VCaP (cell line): ENCODE measurements around the gene DNMT3B.
A peak's percentile ranks its signal among the peaks of the same experiment; 100 is the strongest.

Experiments
- H3K27ac ChIP-seq: fragments of 450-650 bp; 2 replicates; pipeline ENCODE4 v1.5.1; 2017
- TF ChIP-seq, protein P1 (sequence below): fragments of 450-650 bp; conservative IDR thresholded peaks from 2 replicates; pipeline ENCODE4 v1.5.1; 2017; ENCODE audit warnings: mild to moderate bottlenecking, moderate library complexity

Gene DNMT3B

DNA sequence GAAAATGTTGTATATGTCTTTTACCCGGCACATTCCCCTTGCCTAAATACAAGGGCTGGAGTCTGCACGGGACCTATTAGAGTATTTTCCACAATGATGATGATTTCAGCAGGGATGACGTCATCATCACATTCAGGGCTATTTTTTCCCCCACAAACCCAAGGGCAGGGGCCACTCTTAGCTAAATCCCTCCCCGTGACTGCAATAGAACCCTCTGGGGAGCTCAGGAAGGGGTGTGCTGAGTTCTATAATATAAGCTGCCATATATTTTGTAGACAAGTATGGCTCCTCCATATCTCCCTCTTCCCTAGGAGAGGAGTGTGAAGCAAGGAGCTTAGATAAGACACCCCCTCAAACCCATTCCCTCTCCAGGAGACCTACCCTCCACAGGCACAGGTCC is 46.3 kb downstream of the DNMT3B start:
- no peak overlapping the region for H3K27ac ChIP-seq
- TF ChIP-seq, protein P1, sequence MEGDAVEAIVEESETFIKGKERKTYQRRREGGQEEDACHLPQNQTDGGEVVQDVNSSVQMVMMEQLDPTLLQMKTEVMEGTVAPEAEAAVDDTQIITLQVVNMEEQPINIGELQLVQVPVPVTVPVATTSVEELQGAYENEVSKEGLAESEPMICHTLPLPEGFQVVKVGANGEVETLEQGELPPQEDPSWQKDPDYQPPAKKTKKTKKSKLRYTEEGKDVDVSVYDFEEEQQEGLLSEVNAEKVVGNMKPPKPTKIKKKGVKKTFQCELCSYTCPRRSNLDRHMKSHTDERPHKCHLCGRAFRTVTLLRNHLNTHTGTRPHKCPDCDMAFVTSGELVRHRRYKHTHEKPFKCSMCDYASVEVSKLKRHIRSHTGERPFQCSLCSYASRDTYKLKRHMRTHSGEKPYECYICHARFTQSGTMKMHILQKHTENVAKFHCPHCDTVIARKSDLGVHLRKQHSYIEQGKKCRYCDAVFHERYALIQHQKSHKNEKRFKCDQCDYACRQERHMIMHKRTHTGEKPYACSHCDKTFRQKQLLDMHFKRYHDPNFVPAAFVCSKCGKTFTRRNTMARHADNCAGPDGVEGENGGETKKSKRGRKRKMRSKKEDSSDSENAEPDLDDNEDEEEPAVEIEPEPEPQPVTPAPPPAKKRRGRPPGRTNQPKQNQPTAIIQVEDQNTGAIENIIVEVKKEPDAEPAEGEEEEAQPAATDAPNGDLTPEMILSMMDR = no peak

DNA sequence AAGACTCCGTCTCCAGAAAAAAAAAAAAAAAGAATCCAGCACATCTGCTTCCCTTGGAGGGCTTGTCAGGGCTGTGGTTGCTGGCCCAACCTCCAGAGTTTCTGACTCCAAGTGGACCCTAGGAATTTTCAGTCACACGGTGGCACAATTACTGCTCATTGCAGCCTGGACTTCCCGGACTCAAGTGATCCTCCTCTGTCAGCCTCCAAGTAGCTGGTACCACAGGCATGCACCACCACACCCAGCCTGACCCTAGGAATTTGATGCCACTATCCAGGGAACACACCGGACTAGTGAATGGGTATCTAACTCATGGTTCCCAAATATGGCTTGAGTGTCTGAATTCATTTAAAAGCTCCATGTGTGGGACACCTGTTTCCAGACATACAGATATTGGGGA is 47.7 kb downstream of the DNMT3B start:
- TF ChIP-seq, protein P1 = no peak
- no peak overlapping the region for H3K27ac ChIP-seq

DNA sequence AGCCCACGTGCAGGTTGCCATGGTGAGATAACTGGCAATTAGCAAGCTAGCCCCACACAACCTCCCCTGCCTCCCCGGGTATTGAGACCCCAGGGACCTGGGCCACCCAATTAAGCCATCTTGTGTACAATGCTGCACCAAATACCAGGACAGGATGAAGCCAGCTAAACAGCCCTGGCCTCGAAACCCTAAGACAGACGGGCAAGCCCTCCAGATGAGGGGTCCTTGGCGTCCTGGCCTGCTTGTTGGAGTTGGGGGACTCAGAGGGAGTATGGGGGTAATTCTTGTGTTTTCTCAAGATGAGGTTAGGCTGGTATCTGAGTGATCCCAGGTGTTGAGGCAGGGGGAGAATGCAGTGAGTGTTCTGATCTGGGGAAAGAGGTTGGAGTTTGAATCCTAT is 48.8 kb downstream of the DNMT3B start:
- TF ChIP-seq, protein P1 = no peak
- H3K27ac ChIP-seq = no peak overlapping the region

DNA sequence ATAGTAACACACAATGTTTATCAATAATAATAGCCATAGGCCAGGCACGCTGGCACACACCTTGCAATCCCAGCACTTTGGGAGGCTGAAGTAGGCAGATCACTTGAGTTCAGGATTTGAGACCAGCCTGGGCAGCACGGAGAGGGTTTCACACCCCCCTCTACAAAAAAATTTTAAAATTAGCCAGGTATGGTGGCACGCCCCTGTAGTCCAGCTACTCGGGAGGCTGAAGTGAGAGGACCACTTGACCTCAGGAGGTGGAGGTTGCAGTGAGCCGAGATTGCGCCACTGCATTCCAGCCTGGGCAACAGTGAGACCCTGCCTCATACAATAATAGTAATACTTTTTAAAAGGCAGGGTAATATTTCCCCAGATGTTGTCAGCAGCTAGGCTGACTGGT is 49.7 kb downstream of the DNMT3B start:
- TF ChIP-seq, protein P1 = no peak
- H3K27ac ChIP-seq = no peak overlapping the region

DNA sequence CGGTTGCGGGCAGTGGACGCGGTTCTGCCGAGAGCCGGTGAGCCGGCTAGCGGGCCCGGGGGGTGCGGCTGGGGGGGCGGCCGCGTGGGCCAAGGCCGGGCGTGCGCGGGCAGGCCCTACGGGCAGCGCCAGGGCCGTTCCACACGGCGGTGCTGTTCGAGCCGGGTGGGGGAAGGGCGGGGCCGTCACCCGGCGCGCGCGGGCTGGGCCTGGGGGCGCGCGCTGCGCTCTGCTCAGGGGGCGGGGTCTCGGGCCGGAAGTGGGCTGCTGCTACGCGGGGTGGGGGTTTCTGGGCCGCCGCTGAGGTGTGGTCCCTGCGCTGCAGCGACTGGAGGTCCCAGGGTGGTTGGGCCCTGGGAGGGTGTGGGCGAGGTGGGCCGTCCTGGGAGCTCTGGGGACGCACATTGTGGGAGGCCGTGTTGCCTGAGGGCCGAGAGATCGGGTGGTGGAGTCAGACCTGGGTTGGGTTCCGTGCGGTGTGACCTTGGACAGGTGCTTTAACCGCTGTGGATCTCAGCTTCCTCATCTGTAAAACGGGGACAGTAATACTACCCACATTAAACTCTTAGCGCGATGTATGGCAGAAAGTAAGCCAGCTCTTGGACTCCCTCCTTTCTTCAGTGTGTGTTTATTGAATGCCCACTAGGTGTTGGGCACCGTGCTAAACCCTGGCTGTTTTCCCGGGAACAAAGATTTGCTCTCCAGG is 58.0 kb downstream of the DNMT3B start:
- TF ChIP-seq, protein P1 = no peak
- H3K27ac ChIP-seq = peak overlapping the region; percentile 86

DNA sequence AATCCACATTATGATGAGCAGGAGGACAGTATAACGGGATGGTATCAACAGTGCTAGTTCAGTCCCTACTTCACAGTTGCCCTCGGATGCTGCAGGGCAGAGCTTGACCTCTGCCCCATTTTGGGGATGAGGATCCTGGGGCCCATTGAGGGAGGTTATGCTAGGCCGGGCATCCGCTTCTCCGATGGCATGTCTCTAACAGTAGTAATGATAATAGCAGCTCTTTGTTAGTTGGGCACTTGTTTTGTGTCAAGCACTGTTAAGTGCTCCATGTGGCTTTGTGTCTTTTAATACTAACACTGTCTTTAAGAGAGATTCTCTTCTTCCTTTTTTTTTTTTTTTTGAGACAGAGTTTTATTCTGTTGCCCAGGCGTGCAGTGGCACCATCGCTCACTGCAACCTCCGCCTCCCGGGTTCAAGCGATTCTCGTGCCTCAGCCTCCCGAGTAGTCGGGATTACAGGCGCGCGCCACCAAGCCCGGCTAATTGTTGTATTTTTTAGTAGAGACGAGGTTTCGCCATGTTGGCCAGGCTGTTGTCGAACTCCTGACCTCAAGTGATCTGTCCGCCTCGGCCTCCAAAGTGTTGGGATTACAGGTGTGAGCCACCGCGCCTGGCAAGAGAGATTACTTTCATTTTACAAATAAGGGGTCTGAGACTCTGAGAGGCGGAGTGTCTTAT is 58.7 kb downstream of the DNMT3B start:
- TF ChIP-seq, protein P1 = no peak
- H3K27ac ChIP-seq = peak overlapping the region; percentile 86

DNA sequence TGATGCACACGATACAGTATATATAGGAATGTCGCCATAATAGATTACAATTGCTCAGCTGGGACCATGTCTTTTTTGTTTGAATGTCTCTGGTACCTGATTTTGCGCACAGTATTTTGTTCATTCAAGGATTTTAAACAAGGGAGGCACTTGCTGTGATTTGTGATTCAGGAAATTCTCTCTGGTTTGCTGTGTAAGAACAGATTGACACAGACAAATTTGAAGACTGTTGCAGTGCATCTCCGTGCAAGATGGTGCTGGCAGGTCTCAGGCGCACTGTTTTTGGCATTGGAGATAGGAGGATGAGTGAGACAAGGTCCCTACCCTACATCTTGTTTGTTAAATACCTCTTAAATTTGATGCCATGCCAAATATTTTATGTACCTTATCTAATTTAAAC is 60.0 kb downstream of the DNMT3B start:
- H3K27ac ChIP-seq = no peak overlapping the region
- TF ChIP-seq, protein P1 = no peak
